GM12878 (cell line): ENCODE data around the gene SLC44A3. TPM values are rescaled to one million over a fixed set of nuclear protein-coding genes. Genes with fewer than 3 reads are reported as not detected.

Source experiments
- ATAC-seq: fragments of 200-7000 bp; cut with Tn5 transposase; 3 replicates; pipeline ENCODE4 v1.9.1; 2020; ENCODE audit warnings: mild to moderate bottlenecking, moderate library complexity
- BruUV-seq: library from RNA; stranded (reverse); fragments of 400-500 nt; replicated peaks from 2 replicates; lab custom pipeline; 2021; lab: Mats Ljungman, UMichigan
- CTCF ChIA-PET: fragments of 300-600 bp; sonication (Branson Sonifier 250); formaldehyde crosslinking; extraction: SDS; loops from one replicate; lab custom pipeline; 2021; ENCODE audit warnings: inconsistent platforms; lab: Yijun Ruan, JAX
- POLR2A ChIA-PET: fragments of 350-600 bp; formaldehyde crosslinking; extraction: SDS; loops from one replicate; lab custom pipeline; 2021; ENCODE audit warnings: inconsistent platforms; lab: Charles Lee
- RAD21 ChIA-PET: fragments of 300-600 bp; sonication (Branson Sonifier 250); formaldehyde crosslinking; loops from one replicate; lab custom pipeline; 2023; ENCODE audit warnings: antibody characterized with exemption; ENCODE audit not compliant: unreplicated experiment; lab: Charles Lee
- SMC1A ChIA-PET: fragments of 300-600 bp; sonication (Branson Sonifier 250); formaldehyde crosslinking; loops from one replicate; lab custom pipeline; 2023; ENCODE audit not compliant: unreplicated experiment, uncharacterized antibody; lab: Charles Lee
- DNase-seq: peaks from one replicate; pipeline ENCODE4 v3.0.0-alpha.2; 2011; ENCODE audit warnings: low read depth, low spot score
- FAIRE-seq: peaks from 3 replicates; lab custom pipeline; 2011; peaks lifted over from hg19 to GRCh38; lab: Jason Lieb, UNC
- H2AFZ ChIP-seq: 2 replicates; pipeline ENCODE4 v1.6.0; 2011; ENCODE audit warnings: low read depth, low read length, control low read depth; ENCODE audit not compliant: control insufficient read depth
- H3K27ac ChIP-seq: 2 replicates; pipeline ENCODE4 v1.5.1; 2011; ENCODE audit warnings: control low read depth; ENCODE audit not compliant: control insufficient read depth, insufficient read depth
- H3K27me3 ChIP-seq, 2 experiments: replicated peaks in 1 of 2; 2 replicates each; pipeline versions ENCODE4 v1.6.0 to v1.6.1; 2011; ENCODE audit warnings: low read length in 1 of 2; ENCODE audit not compliant: control insufficient read depth in 2 of 2, insufficient read depth in 2 of 2
- H3K36me3 ChIP-seq, 2 experiments: 2 replicates each; pipeline ENCODE4 v1.5.1; 2011; ENCODE audit warnings: low read length in 1 of 2; ENCODE audit not compliant: control insufficient read depth in 2 of 2, insufficient read depth in 2 of 2
- H3K4me1 ChIP-seq: 2 replicates; pipeline ENCODE4 v1.6.1; 2011; ENCODE audit warnings: mild to moderate bottlenecking, low read length, moderate library complexity, mixed read lengths; ENCODE audit not compliant: control insufficient read depth, insufficient read depth
- H3K4me2 ChIP-seq: 2 replicates; pipeline ENCODE4 v1.6.0; 2011; ENCODE audit warnings: control low read depth; ENCODE audit not compliant: control insufficient read depth, insufficient read depth
- H3K4me3 ChIP-seq: fragments of 200-600 bp; sonication (generic); 2 replicates; pipeline ENCODE4 v1.5.1; 2016
- H3K79me2 ChIP-seq: 2 replicates; pipeline ENCODE4 v1.6.0; 2011; ENCODE audit warnings: low read length; ENCODE audit not compliant: control insufficient read depth, insufficient read depth
- H3K9ac ChIP-seq: 2 replicates; pipeline ENCODE4 v1.8.0; 2011; ENCODE audit warnings: low read length, control low read depth, mixed read lengths; ENCODE audit not compliant: control insufficient read depth, insufficient read depth
- H3K9me3 ChIP-seq: replicated peaks from 3 replicates; pipeline ENCODE4 v1.5.1; 2011; ENCODE audit warnings: mild to moderate bottlenecking, low read length; ENCODE audit not compliant: control insufficient read depth, insufficient read depth
- H4K20me1 ChIP-seq: 2 replicates; pipeline ENCODE4 v1.6.0; 2011; ENCODE audit not compliant: control insufficient read depth, insufficient read depth
- ASH2L ChIP-seq: fragments of 300-600, 200-600 bp; sonication (generic); IDR thresholded peaks from 2 replicates; pipeline ENCODE4 v1.6.1; 2017; ENCODE audit warnings: low read depth, mild to moderate bottlenecking, borderline replicate concordance
- ATF7 ChIP-seq: fragments of 450-650 bp; IDR thresholded peaks from 2 replicates; pipeline ENCODE4 v1.6.1; 2016; ENCODE audit warnings: low read depth, mild to moderate bottlenecking
- CHD4 ChIP-seq: fragments of 200-600 bp; sonication (generic); IDR thresholded peaks from 2 replicates; pipeline ENCODE4 v1.6.1; 2016; ENCODE audit warnings: mild to moderate bottlenecking
- ESRRA ChIP-seq: IDR thresholded peaks from 2 replicates; pipeline ENCODE4 v1.6.1; 2012; ENCODE audit warnings: mild to moderate bottlenecking, low read length, improper control_type of control experiment
- GABPA ChIP-seq: IDR thresholded peaks from 2 replicates; pipeline ENCODE4 v1.6.1; 2014; ENCODE audit warnings: antibody characterized with exemption, low read depth, mild to moderate bottlenecking, inconsistent platforms
- HCFC1 ChIP-seq: fragments of 150-350 bp; IDR thresholded peaks from 2 replicates; pipeline ENCODE4 v1.6.1; 2014; ENCODE audit warnings: low read length
- HDAC6 ChIP-seq: fragments of 200-600 bp; sonication (generic); IDR thresholded peaks from one replicate; pipeline ENCODE4 v1.8.0; 2017; ENCODE audit warnings: antibody characterized with exemption; ENCODE audit not compliant: unreplicated experiment
- MTA3 ChIP-seq: IDR thresholded peaks from 2 replicates; pipeline ENCODE4 v1.6.1; 2012; ENCODE audit warnings: low read length, inconsistent platforms, borderline replicate concordance
- NFIC ChIP-seq: IDR thresholded peaks from 2 replicates; pipeline ENCODE4 v1.6.1; 2012; ENCODE audit warnings: low read depth, mild to moderate bottlenecking, inconsistent platforms, low read length, moderate library complexity
- RAD21 ChIP-seq: IDR thresholded peaks from 2 replicates; pipeline ENCODE4 v1.6.1; 2011; ENCODE audit warnings: mild to moderate bottlenecking, low read depth, low read length, moderate library complexity; ENCODE audit not compliant: insufficient read depth
- SMARCA5 ChIP-seq: fragments of 450-650 bp; IDR thresholded peaks from 2 replicates; pipeline ENCODE4 v1.6.1; 2017; ENCODE audit warnings: mild to moderate bottlenecking
- SP1 ChIP-seq: IDR thresholded peaks from one replicate; pipeline ENCODE4 v1.6.1; 2011; ENCODE audit warnings: low read depth, low read length
- TBL1XR1 ChIP-seq: IDR thresholded peaks from 2 replicates; pipeline ENCODE4 v1.6.1; 2012; ENCODE audit warnings: low read depth, low read length, improper control_type of control experiment
- USF1 ChIP-seq: IDR thresholded peaks from 2 replicates; pipeline ENCODE4 v1.6.1; 2011; ENCODE audit warnings: borderline replicate concordance, low read depth, mild to moderate bottlenecking, moderate library complexity, mixed read lengths, low read length; ENCODE audit not compliant: insufficient read depth; ENCODE audit errors: extremely low read length
- ZBED1 ChIP-seq: IDR thresholded peaks from 2 replicates; pipeline ENCODE4 v1.6.1; 2016; ENCODE audit warnings: borderline replicate concordance
- ZBTB4 ChIP-seq: fragments of 450-650 bp; formaldehyde crosslinking; IDR thresholded peaks from 2 replicates; pipeline ENCODE4 v1.4.0; 2022; ENCODE audit warnings: mild to moderate bottlenecking, moderate library complexity
- ZNF207 ChIP-seq: fragments of 450-650 bp; IDR thresholded peaks from 2 replicates; pipeline ENCODE4 v1.6.1; 2014; ENCODE audit warnings: antibody characterized with exemption, mild to moderate bottlenecking, borderline replicate concordance
- WGBS: methylation state at CpG from one replicate; pipeline ENCODE4 v1.1.6; 2016; ENCODE audit warnings: low lambda C conversion rate; ENCODE audit not compliant: insufficient replicate concordance, insufficient coverage; ENCODE audit errors: missing lambda C conversion rate; 5-methylcytosine and 5-hydroxymethylcytosine counted together
- in situ Hi-C: fragments of 300-500 bp; cut with MboI; formaldehyde crosslinking; loops from 9 replicates; pipeline ENCODE4 v1.14.3; 2018; ENCODE audit warnings: mixed read lengths
- intact Hi-C: fragments of 100-400 bp; cut with micrococcal nuclease; formaldehyde crosslinking; loops from one replicate; pipeline ENCODE4 v1.14.2; 2022; ENCODE audit not compliant: unreplicated experiment
- polyA plus RNA-seq, 11 experiments: library from polyadenylated mRNA; depleted of rRNA in 4 of 11; unstranded in 6 of 11; stranded (reverse) in 5 of 11; fragments of >200 nt; fragmentation: Nextera tagmentation in 4 of 11; fragmentation: Illumina TruSeq in 1 of 11; extraction: Ambion mirVana in 4 of 11; extraction: Trizol in 1 of 11; gene quantifications; 1 replicate in 1 of 11; 2 replicates in 10 of 11; pipeline versions ENCODE4 v1.2.1 to v1.2.3, GENCODE V29; 2011 to 2016; ENCODE audit warnings: inconsistent platforms in 2 of 11, missing spikeins in 2 of 11, low read depth in 1 of 11
- total RNA-seq, 4 experiments: library from RNA; depleted of rRNA in 3 of 4; stranded (reverse); fragments of >200 nt in 3 of 4; fragmentation: Illumina TruSeq in 1 of 4; extraction: Trizol in 1 of 4; gene quantifications; 2 replicates each; pipeline versions ENCODE4 v1.2.1 to v1.2.3, GENCODE V29; 2013 to 2021
- TF ChIP-seq, protein P1 (sequence below): fragments of 450-650 bp; formaldehyde crosslinking; IDR thresholded peaks from 2 replicates; pipeline ENCODE4 v1.4.0; 2020; ENCODE audit warnings: mild to moderate bottlenecking, moderate library complexity

Gene SLC44A3
- total and polyA plus RNA-seq, 10 of the 15 experiments (the other 5 are each of a cell fraction or from before 2014, with no cell fraction given), result not detected

DNA sequence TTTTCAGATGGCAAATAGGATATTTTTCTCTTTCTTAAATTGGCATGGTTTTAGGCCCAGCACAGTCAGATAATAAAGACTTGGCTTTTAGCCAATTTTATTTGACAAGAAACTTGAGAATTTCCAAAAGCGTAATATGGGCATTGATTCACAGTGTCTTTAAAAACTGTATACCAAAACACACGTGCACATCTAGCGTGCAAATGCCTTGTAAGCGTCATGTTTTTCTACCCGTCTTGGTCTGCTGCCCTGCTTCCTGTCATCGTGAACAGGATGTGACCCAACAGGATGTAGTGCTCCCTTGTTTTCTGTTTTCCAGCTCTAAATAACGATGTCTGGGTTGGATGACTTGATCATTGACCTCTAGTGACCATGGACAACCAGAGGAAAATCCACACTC lies 24.7 kb upstream of the SLC44A3 start:
- Histone ChIP-seq H2AFZ (peak overlapping the region; percentile 15; the same call in 1 of the 2 replicates), H4K20me1 (no peaks in the 10 kb centered on the region), H3K9me3 (peaks cover 2% of the 10 kb centered on the region; the same call in 2 of the 3 replicates), H3K27me3 (no peaks in the 10 kb centered on the region), H3K9ac (no peak overlapping the region), H3K79me2 (no peaks in the 10 kb centered on the region), H3K4me3 (no peak overlapping the region), H3K36me3 (no peaks in the 10 kb centered on the region), H3K4me1 (peaks cover 4% of the 10 kb centered on the region; the same call in 1 of the 2 replicates), H3K27ac (no peak overlapping the region), H3K4me2 (no peak overlapping the region)
- WGBS, result 16% methylated on average over 7 of the region's 7 CpGs
- BruUV-seq, result no TSS peak
- ChIA-PET POLR2A (no interaction called here), SMC1A (no interaction called here), CTCF (interaction anchor here (0.7 kb wide), 1 partner anchor 314 kb away, joined by 3 read pairs; no protein-coding TSS in a partner anchor), RAD21 (no interaction called here)
- no peak for DNase-seq
- in situ Hi-C loops, result loop anchor here (5.0 kb wide), 1 partner anchor 273 kb away; no protein-coding TSS in a partner anchor
- peak; percentile 31 for ATAC-seq
- intact Hi-C loops, result no loop called here
- FAIRE-seq, result no peak
- TF ChIP-seq, protein P1, sequence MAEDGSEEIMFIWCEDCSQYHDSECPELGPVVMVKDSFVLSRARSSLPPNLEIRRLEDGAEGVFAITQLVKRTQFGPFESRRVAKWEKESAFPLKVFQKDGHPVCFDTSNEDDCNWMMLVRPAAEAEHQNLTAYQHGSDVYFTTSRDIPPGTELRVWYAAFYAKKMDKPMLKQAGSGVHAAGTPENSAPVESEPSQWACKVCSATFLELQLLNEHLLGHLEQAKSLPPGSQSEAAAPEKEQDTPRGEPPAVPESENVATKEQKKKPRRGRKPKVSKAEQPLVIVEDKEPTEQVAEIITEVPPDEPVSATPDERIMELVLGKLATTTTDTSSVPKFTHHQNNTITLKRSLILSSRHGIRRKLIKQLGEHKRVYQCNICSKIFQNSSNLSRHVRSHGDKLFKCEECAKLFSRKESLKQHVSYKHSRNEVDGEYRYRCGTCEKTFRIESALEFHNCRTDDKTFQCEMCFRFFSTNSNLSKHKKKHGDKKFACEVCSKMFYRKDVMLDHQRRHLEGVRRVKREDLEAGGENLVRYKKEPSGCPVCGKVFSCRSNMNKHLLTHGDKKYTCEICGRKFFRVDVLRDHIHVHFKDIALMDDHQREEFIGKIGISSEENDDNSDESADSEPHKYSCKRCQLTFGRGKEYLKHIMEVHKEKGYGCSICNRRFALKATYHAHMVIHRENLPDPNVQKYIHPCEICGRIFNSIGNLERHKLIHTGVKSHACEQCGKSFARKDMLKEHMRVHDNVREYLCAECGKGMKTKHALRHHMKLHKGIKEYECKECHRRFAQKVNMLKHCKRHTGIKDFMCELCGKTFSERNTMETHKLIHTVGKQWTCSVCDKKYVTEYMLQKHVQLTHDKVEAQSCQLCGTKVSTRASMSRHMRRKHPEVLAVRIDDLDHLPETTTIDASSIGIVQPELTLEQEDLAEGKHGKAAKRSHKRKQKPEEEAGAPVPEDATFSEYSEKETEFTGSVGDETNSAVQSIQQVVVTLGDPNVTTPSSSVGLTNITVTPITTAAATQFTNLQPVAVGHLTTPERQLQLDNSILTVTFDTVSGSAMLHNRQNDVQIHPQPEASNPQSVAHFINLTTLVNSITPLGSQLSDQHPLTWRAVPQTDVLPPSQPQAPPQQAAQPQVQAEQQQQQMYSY, result no peak
- TF ChIP-seq NFIC (peak; percentile 15; the same call in 1 of the 2 replicates), ZBTB4 (no peak), ATF7 (no peak), ZBED1 (no peak), ASH2L (no peak), GABPA (peak; percentile 50; the same call in 1 of the 2 replicates), USF1 (no peak), HDAC6 (no peak), ZNF207 (no peak), HCFC1 (no peak), SMARCA5 (no peak), SP1 (no peak), MTA3 (no peak), CHD4 (no peak), RAD21 (no peak), ESRRA (no peak), TBL1XR1 (no peak)
